DMS 273 (cell line): ENCODE results near the gene RPL14.
"Not testable (repeated sequence)": the region's sequence is repeated elsewhere in the genome, so short reads cannot be mapped to it uniquely, and the experiment has no call there.

Source experiments
- DNase-seq: peaks from one replicate; lab custom pipeline; 2025; ENCODE audit not compliant: unreplicated experiment; lab: John Stamatoyannopoulos, UW

The RPL14 gene

DNA sequence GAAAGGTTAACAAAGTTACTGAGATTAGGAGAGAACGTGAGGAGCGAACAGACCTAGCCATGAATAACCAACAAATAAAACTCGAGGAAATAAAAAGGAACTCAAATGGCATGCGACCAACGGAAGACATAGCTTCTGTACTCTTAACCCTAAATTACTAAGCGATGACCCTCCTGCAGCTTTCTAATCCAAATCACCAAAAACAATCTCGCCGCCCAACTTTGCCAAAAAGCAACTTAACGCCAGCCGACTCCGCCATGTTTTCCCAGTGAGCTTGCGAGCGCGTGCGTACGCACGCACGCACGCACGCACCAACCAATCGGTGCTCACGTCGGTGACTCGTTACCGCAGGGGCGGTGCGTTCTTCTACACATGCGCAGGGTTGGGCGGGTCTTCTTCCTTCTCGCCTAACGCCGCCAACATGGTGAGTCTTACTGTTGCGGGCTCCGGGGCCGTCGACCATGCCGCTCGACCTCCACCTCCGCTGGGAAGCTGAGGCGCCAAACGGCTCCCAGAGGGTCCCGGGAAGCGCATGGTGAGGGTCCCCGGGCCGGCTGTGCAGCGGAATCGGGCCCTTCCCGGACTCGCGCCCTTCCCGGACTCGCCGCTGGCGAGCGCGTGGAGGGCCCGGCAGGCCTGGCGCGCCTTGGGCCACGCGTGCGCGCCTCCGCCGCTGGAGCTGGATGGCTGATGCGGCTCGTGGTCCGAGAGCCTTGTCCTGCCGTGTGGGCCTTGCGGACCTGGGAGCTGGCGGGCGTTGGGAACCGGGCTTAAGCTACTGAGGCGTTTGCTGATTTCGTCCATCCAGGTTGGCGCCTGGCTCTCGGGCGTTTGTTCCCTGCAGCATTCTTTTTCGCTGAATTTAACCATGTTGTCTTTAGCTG is at the start of gene RPL14:
Gene RPL14 (plus strand): TSS at position 400 of the 884 bp plus-strand sequence. CDS start 133 bp downstream, at position 533.
- peak; percentile 97 for DNase-seq

GRCh38 chr3:40407611-40408010 is 49.5 kb upstream of the RPL14 start:
- no peak for DNase-seq

DNA sequence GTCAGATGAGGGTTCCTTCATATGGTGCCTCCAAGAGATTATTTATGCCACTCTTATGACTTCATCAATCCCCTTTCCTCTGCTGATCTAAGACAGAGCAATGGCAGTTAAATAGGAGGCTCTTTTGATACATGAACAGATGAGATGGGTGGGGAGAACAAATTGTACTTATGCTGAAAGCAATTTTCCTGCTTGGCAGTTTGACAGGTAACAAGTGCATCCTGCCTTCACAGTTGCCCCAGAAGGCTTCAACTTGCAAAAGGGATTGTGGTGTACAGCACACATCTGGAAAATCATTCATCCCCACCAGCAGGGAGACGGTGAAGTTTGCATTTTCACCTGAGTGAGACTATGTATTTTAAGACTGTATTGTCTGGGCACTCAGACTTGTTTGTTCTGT is 42.9 kb upstream of the RPL14 start:
- DNase-seq: peak; percentile 9

- no peak for DNase-seq
Observed at GRCh38 chr3:40417845-40418543, 39.1 kb upstream of the RPL14 start.

GRCh38 chr3:40422861-40423260 is 34.3 kb upstream of the RPL14 start:
- DNase-seq: no peak

GRCh38 chr3:40427045-40427669 is 30.0 kb upstream of the RPL14 start:
- no peak for DNase-seq

DNA sequence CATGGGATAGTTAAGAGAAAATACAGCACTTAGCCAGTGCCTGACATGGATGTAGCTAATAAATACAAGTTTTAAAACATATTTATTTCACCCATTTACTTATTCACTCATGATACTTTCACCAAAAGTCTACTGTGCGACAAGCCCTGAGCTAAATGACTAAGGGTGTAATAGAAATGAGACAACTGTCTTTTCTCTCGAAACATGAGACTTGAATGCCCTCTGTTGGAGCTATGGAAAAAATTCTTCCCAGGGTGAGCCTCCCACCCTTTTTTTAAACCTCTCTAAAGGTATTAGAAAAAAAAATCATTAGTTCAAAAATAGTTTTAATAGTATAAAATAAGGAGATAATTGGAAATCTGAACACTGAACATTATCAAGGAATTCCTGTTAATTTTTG is 24.3 kb upstream of the RPL14 start:
- DNase-seq: peak; percentile 6

GRCh38 chr3:40437889-40438288 is 19.2 kb upstream of the RPL14 start:
- no peak for DNase-seq

DNA sequence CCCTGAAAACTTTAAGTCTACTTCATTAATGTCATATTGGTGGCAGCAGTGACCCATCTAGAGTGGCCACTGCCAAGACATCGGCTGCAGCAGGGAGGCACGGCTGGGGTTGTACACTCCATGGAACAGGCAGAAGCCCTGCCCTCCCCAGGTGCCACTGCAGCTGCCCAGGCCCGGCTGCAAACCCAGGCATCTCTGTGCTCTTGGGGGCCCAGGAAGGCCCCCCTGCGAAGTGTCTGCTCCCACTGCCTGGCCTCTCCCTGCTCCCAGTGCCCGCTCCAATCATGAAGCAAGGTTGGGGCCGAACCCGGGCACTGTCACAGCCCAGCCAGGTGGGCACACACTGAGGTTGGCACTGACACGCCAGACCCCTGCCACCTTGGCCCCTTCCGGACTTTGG is 12.1 kb upstream of the RPL14 start:
- no peak for DNase-seq

GRCh38 chr3:40445880-40446279 is 11.3 kb upstream of the RPL14 start:
- no peak for DNase-seq

DNA sequence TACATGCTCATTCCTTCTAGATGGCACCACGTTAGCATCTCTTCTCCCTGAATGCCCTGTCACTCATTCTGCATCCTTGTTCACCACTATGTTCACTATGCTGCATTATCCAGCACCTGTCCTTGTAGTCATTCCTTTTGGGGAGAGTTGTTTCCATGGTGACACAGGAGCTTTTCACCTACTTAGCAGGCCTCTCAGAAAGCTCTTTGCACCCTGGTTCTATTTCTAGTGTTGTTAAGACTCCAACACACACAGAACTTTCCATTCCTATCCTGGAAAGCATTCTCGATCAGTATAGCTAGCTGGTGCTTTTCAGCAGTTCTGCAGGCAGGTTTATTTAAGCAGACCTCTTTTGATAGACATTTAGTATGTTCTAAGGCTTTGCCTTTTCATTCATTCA is 6.7 kb upstream of the RPL14 start:
- DNase-seq: no peak

- no peak for DNase-seq
Observed at GRCh38 chr3:40451551-40451950, 5.6 kb upstream of the RPL14 start.

DNA sequence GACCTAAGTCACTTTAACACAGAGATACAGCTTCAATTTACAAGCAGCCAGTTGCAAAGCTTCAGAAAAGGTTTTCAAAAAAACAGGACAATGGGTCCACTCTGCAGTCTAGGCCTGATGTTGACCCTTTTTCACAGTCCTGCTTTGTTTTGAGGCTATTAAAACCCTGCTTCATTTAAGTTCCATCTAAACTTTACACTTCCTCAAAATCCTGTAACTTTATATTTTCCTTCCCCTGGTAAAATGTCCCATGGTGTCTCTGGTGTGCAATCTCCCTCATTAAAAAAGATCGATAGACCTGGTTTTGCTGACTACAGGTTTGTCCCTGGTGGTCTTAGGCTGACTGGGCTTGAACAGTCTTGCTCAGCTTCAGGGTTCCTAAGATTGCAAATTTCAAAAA is 5.1 kb upstream of the RPL14 start:
- no peak for DNase-seq

- no peak for DNase-seq
Observed at GRCh38 chr3:40452562-40452875, 4.6 kb upstream of the RPL14 start.

- peak; percentile 98 for DNase-seq
Observed at GRCh38 chr3:40452876-40453730, 4.0 kb upstream of the RPL14 start.

DNA sequence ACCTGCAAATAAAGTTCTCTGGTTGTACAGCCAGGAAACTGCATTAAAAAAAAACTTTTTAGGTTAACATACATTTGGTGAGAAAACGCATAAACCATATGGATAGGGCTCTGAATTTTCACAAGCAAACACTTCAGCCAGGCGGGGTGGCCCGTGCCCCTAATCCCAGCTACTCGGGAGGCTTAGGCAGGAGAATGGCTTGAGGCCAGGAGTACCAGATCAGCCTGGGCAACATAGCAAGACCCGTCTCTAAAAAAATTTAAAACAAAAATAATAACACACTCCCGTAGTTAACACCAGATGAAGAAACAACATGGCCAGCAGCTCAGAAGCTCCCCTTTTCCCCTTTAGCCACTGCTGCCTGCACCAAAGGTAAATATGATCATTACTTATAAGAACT is 3.2 kb upstream of the RPL14 start:
- no peak for DNase-seq

DNA sequence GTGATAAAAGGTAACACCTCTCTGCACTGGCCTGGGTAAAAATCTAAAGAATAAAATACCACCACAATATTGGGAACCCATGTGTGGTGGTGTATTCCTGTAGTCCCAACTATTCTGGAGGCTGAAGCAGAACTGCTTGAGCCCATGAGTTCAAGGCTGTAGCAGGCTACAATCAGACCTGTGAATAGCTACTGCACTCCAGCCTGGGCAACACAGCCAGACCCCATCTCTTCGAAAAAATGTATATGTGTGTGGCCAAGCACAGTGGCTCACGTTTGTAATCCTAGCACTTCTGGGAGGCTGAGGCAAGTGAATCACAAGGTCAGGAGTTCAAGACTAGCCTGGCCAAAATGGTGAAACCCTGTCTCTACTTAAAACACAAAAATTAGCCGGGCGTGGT is 1.8 kb upstream of the RPL14 start:
- DNase-seq: no peak

- no peak for DNase-seq
Observed at GRCh38 chr3:40456279-40456939, 730 bp upstream of the RPL14 start.

- DNase-seq: no peak
Observed at GRCh38 chr3:40458473-40458872, 1.3 kb downstream of the RPL14 start.

- not testable (repeated sequence) for DNase-seq
Observed at GRCh38 chr3:40460481-40460880, 3.3 kb downstream of the RPL14 start.

DNA sequence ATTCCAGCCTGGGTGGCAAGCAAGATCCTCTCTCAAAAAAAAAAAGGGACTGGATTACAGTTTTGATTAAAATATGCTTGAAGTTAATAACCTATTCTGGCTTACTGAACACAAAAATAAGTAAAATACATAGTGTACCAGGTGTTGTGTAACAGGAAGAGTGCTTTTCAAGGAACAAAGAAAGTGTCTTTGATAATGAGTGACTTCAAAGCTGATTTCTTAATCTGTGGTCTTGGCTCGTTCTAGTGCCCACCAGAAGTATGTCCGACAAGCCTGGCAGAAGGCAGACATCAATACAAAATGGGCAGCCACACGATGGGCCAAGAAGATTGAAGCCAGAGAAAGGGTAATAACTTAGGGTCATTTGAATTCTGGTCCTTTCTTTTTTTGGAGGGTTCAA is 4.0 kb downstream of the RPL14 start:
- no peak for DNase-seq
